Thoracic aorta (tissue), 2 donors: ENCODE results near the gene DOCK4. TPM values are rescaled to one million over a fixed set of nuclear protein-coding genes. Genes with fewer than 3 reads are reported as not detected.

ENCODE experiments used
- ATAC-seq: fragments of 150-250 bp; one replicate; pipeline ENCODE4 v1.8.0; 2017; ENCODE audit warnings: low read depth; ENCODE audit not compliant: insufficient number of reproducible peaks, low FRiP score
- DNase-seq: peaks from one replicate; pipeline ENCODE4 v3.0.0-alpha.2; 2020; ENCODE audit warnings: low spot score
- H3K27ac ChIP-seq, 2 donors: fragments of 200-600 bp; sonication (generic); 1 replicate in 1 of 2; 2 replicates in 1 of 2; pipeline ENCODE4 v1.5.1; 2016; ENCODE audit warnings: mild to moderate bottlenecking in 2 of 2, moderate library complexity in 2 of 2
- H3K27me3 ChIP-seq: fragments of 200-600 bp; sonication (generic); replicated peaks from 2 replicates; pipeline ENCODE4 v1.6.0; 2016; ENCODE audit warnings: mild to moderate bottlenecking; ENCODE audit not compliant: insufficient read depth
- H3K36me3 ChIP-seq: fragments of 200-600 bp; sonication (generic); one replicate; pipeline ENCODE4 v1.5.1; 2016
- H3K4me1 ChIP-seq, 2 donors: fragments of 200-600 bp; sonication (generic); 1 replicate in 1 of 2; 2 replicates in 1 of 2; pipeline versions ENCODE4 v1.5.1 to v1.6.0; 2016; ENCODE audit warnings: low read depth in 2 of 2, mild to moderate bottlenecking in 1 of 2; ENCODE audit not compliant: control insufficient read depth in 1 of 2
- H3K4me3 ChIP-seq: fragments of 200-600 bp; sonication (generic); 2 replicates; pipeline ENCODE4 v1.5.1; 2016; ENCODE audit warnings: mild to moderate bottlenecking
- H3K9me3 ChIP-seq: fragments of 200-600 bp; sonication (generic); 2 replicates; pipeline ENCODE4 v1.5.1; 2016
- total RNA-seq, 2 donors: library from RNA; depleted of rRNA; stranded (reverse); fragments of >200 nt; gene quantifications; one replicate each; pipeline versions ENCODE4 v1.1.0 to v1.2.3, GENCODE V29; 2016
- TF ChIP-seq, protein P1 (sequence below): fragments of 200-600 bp; sonication (generic); IDR thresholded peaks from one replicate; pipeline ENCODE4 v1.5.1; 2019; ENCODE audit warnings: antibody characterized with exemption

Gene DOCK4
- total RNA-seq, 2 donors from 2014 or later, result 22.3 to 71.5 TPM

DNA sequence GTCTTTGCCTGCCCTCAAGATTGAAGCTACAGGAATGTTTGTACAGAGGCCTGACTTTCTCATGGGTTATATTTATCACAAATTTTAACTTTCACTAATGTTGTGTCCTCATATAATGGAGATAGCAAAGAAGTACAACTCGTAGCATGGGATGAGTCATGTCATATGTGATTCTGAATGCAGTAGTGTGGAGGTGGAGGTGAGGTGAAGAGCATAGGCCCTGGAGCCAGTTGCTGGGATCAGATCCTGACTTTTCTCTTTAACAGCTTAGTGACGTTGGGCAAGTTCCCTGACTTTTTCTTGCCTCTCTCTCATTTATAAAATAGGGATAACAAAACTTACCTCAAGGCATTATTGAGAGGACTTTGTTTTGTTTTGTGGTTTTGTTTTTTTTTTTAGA, 511.8 kb downstream of the DOCK4 start:
- DNase-seq, result no peak
- no peaks in the 10 kb centered on the region for H3K36me3 ChIP-seq
- no peaks in the 10 kb centered on the region for H3K4me1 ChIP-seq
- H3K9me3 ChIP-seq, result no peaks in the 10 kb centered on the region
- no peak overlapping the region for H3K4me3 ChIP-seq
- no peaks in the 10 kb centered on the region for H3K27me3 ChIP-seq
- ATAC-seq, result no peak
- H3K27ac ChIP-seq, result no peak overlapping the region
- TF ChIP-seq, protein P1, sequence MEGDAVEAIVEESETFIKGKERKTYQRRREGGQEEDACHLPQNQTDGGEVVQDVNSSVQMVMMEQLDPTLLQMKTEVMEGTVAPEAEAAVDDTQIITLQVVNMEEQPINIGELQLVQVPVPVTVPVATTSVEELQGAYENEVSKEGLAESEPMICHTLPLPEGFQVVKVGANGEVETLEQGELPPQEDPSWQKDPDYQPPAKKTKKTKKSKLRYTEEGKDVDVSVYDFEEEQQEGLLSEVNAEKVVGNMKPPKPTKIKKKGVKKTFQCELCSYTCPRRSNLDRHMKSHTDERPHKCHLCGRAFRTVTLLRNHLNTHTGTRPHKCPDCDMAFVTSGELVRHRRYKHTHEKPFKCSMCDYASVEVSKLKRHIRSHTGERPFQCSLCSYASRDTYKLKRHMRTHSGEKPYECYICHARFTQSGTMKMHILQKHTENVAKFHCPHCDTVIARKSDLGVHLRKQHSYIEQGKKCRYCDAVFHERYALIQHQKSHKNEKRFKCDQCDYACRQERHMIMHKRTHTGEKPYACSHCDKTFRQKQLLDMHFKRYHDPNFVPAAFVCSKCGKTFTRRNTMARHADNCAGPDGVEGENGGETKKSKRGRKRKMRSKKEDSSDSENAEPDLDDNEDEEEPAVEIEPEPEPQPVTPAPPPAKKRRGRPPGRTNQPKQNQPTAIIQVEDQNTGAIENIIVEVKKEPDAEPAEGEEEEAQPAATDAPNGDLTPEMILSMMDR, result no peak

DNA sequence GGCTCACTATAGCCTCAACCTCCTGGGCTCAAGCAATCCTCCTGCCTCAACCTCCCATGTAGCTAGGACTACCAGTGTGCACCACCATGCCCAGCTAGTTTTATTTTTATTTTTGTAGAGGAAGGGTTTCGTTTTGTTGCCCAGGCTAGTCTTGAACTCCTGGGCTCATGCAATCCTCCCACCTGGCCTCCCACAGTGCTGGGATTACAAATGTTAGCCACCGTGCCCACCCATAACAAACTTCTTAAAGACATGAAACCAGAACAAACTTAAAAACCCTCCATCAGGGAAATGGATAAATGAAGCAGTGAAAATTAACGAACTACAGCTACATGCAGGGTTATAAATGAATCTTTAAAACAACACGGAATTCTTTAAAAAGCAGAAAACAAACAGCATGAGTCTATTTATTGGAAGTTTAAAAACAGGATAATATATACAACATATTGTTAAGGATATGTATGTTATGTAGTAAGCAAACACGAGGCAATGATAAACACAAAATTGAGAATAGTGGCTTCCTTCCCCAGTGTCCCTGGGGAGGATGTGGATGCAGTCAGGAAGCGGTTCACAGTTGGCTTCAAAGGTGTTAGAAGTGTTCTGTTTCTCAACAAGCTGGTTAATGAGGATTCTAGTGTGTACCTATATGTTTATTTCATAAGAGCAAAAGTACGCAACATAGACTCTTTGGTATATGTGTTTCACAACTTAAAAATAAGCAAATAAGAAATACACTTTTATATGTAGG, 515.7 kb downstream of the DOCK4 start:
- no peak for ATAC-seq

GRCh38 chr7:111685349-111685748, 520.9 kb downstream of the DOCK4 start:
- H3K27ac ChIP-seq, result no peak overlapping the region
- ATAC-seq, result no peak
- no peak for DNase-seq
- no peak overlapping the region for H3K4me3 ChIP-seq
- H3K36me3 ChIP-seq, result no peaks in the 10 kb centered on the region
- H3K27me3 ChIP-seq, result no peaks in the 10 kb centered on the region
- TF ChIP-seq, protein P1, result no peak
- no peaks in the 10 kb centered on the region for H3K9me3 ChIP-seq
- H3K4me1 ChIP-seq, result no peaks in the 10 kb centered on the region

More for the DNA sequence above, 515.7 kb downstream of the DOCK4 start:
- H3K4me3 ChIP-seq, result no peak overlapping the region
- no peak for DNase-seq
- H3K27ac ChIP-seq, result no peak overlapping the region
- H3K27me3 ChIP-seq, result no peaks in the 10 kb centered on the region
- H3K9me3 ChIP-seq, result no peaks in the 10 kb centered on the region
- TF ChIP-seq, protein P1, result no peak
- H3K36me3 ChIP-seq, result no peaks in the 10 kb centered on the region
- no peaks in the 10 kb centered on the region for H3K4me1 ChIP-seq

GRCh38 chr7:111682588-111683340, 523.4 kb downstream of the DOCK4 start:
- no peak overlapping the region for H3K27ac ChIP-seq
- DNase-seq (no peak), ATAC-seq (no peak)
- no peaks in the 10 kb centered on the region for H3K4me1 ChIP-seq
- no peaks in the 10 kb centered on the region for H3K27me3 ChIP-seq
- no peaks in the 10 kb centered on the region for H3K36me3 ChIP-seq
- TF ChIP-seq, protein P1, result no peak
- no peak overlapping the region for H3K4me3 ChIP-seq
- H3K9me3 ChIP-seq, result no peaks in the 10 kb centered on the region

DNA sequence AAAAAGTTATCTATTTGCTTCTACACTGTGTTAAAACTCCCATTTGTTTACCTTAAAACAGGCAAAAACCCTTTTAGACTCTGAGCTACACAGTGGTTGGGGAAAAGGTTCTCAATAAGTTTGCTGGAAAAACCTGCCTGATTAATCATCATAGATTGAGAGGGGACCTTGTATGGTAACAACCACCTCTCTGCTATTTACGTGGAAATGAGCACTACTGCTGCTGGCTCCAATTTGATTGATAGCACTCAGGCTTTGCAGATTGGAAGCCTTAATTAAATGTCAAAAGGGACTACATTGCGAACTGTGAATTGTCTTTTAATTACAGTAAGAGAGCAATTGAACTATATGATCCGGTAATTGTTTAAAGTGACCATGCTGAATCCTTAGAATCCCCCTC, 525.0 kb downstream of the DOCK4 start:
- DNase-seq (no peak), ATAC-seq (no peak)
- Histone ChIP-seq H3K27ac (no peak overlapping the region), H3K27me3 (no peaks in the 10 kb centered on the region), H3K9me3 (no peaks in the 10 kb centered on the region), H3K4me3 (no peak overlapping the region), H3K36me3 (no peaks in the 10 kb centered on the region), H3K4me1 (no peaks in the 10 kb centered on the region)
- TF ChIP-seq, protein P1, result no peak
